Vagina (tissue), 2 donors: ENCODE results near the gene FAM53B.

Experiments
- CTCF ChIP-seq, 3 experiments: fragments of 450-650 bp in 2 of 3; fragments of 200-600 bp in 1 of 3; sonication (generic) in 1 of 3; IDR thresholded peaks; one replicate each; pipeline ENCODE4 v1.5.1; 2017 to 2019; ENCODE audit warnings: antibody characterized with exemption in 3 of 3, mild to moderate bottlenecking in 2 of 3, moderate library complexity in 2 of 3
- POLR2AphosphoS5 ChIP-seq, 2 donors: sonication (generic); formaldehyde crosslinking; IDR thresholded peaks; one replicate each; pipeline ENCODE4 v1.9.0; 2017; ENCODE audit warnings: antibody characterized with exemption in 2 of 2, mild to moderate bottlenecking in 2 of 2, low read depth in 1 of 2; ENCODE audit not compliant: insufficient read depth in 1 of 2

DNA sequence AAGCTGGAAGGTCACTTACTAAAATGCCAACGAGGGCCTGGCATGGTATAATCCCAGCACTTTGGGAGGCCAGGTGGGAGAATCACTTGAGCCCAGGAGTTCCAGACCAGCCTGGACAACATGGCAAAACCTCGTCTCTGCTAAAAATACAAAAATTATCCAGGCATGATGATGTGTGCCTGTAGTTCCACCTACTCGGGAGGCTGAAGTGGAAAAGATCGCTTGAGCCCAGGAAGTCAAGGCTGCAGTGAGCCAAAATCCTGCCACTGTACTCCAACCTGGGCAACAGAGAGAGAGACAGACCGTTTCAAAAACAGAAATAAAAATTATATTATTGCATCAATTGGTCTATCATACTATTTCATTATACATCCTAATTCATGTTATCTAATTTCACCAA lies 18.1 kb upstream of the FAM53B start:
- TF ChIP-seq CTCF (IDR thresholded peaks at IDR 0.05) = no peak
- no peak for TF ChIP-seq POLR2AphosphoS5 (IDR thresholded peaks at IDR 0.05; ENCODE audit: insufficient read depth in 1 of 2, low read depth in 1 of 2)
